KMS-11 (cell line): Measurements from ENCODE around the gene TMEM95.

Source experiments
- H2AFZ ChIP-seq: fragments of 200-600 bp; sonication (generic); 2 replicates; pipeline ENCODE4 v1.6.1; 2016; ENCODE audit warnings: antibody characterized with exemption, mixed run types, low read depth
- H3K27ac ChIP-seq: fragments of 200-600 bp; sonication (generic); 2 replicates; pipeline ENCODE4 v1.6.1; 2016; ENCODE audit warnings: mild to moderate bottlenecking, mixed run types
- H3K27me3 ChIP-seq: fragments of 200-600 bp; sonication (generic); 2 replicates; pipeline ENCODE4 v1.6.1; 2017; ENCODE audit warnings: mild to moderate bottlenecking, low read depth, mixed run types, moderate library complexity; ENCODE audit not compliant: insufficient read depth
- H3K36me3 ChIP-seq: fragments of 200-600 bp; sonication (generic); 2 replicates; pipeline ENCODE4 v1.6.1; 2017; ENCODE audit warnings: mild to moderate bottlenecking, mixed run types; ENCODE audit not compliant: insufficient read depth
- H3K4me1 ChIP-seq: fragments of 200-600 bp; sonication (generic); 2 replicates; pipeline ENCODE4 v1.6.1; 2016; ENCODE audit warnings: mild to moderate bottlenecking, low read depth, mixed run types; ENCODE audit not compliant: poor library complexity, severe bottlenecking
- H3K4me2 ChIP-seq: fragments of 200-600 bp; sonication (generic); 2 replicates; pipeline ENCODE4 v1.7.0; 2016; ENCODE audit warnings: mild to moderate bottlenecking, mixed run types
- H3K4me3 ChIP-seq: fragments of 200-600 bp; sonication (generic); IDR thresholded peaks from 2 replicates; pipeline ENCODE4 v1.6.1; 2017; ENCODE audit warnings: low read depth, low read length, mixed read lengths; ENCODE audit not compliant: insufficient read depth
- H3K79me2 ChIP-seq: fragments of 200-600 bp; sonication (generic); 2 replicates; pipeline ENCODE4 v1.6.1; 2016; ENCODE audit warnings: low read depth, mixed run types; ENCODE audit not compliant: insufficient read depth
- H3K9ac ChIP-seq: fragments of 200-600 bp; sonication (generic); 2 replicates; pipeline ENCODE4 v1.6.1; 2016; ENCODE audit warnings: mild to moderate bottlenecking, mixed run types
- H4K20me1 ChIP-seq: fragments of 200-600 bp; sonication (generic); 2 replicates; pipeline ENCODE4 v1.6.1; 2016; ENCODE audit warnings: mild to moderate bottlenecking, mixed run types; ENCODE audit not compliant: insufficient read depth
- CTCF ChIP-seq: fragments of 200-600 bp; sonication (generic); conservative IDR thresholded peaks from 2 replicates; pipeline ENCODE4 v1.6.1; 2017; ENCODE audit warnings: low read depth, mild to moderate bottlenecking, antibody characterized with exemption, low read length, moderate library complexity, mixed read lengths

TMEM95 gene

DNA sequence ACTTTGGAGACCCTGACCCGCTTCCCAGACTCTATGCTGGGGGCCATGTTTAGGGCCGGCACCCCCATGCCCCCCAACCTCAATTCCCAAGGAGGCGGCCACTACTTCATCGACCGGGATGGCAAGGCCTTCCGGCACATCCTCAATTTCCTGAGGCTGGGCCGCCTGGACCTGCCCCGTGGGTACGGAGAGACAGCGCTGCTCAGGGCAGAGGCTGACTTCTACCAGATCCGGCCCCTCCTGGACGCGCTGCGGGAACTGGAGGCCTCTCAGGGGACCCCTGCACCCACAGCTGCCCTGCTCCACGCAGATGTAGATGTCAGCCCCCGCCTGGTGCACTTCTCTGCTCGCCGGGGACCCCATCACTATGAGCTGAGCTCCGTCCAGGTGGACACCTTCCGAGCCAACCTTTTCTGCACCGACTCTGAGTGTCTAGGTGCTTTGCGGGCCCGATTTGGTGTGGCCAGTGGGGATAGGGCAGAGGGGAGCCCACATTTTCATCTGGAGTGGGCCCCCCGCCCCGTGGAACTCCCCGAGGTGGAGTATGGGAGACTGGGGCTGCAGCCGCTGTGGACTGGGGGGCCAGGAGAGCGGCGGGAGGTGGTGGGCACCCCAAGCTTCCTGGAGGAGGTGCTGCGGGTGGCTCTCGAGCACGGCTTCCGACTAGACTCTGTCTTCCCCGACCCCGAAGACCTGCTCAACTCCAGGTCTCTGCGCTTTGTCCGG lies 1.9 kb upstream of the TMEM95 start:
- no peak overlapping the region for H3K9ac ChIP-seq

DNA sequence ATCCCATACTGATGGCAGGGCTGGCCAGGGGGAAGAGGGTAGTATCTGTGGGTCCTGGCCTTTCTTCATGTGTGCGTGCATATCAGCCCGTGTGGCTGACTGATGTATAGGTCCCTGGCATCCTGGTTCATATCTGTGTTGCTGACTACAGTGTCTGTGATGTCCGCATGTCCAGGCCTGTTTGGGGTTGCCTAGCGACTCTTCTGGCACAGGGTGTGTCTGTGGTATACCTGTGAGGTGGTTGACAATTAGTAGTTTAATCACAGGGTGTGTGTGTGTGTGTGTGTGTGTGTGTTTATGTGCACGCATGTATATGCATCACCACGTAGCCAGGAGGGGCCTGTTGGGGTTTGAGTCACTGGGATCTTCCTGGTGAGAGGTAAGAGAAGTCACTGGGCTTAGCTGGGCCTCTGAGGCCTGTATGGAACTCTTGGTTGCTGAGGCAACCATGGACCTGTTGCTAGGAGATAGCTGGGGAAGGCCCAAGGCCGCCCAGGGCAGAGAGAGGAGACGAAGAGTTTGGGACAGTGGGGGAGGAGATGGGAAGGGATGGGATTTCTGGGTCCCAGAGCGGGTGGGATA lies 603 bp upstream of the TMEM95 start:
- no peak overlapping the region for H2AFZ ChIP-seq
- H3K4me3 ChIP-seq, result no peak overlapping the region
- H4K20me1 ChIP-seq, result no peaks in the 10 kb centered on the region
- H3K9ac ChIP-seq, result no peak overlapping the region
- no peak overlapping the region for H3K27ac ChIP-seq
- H3K4me2 ChIP-seq, result no peak overlapping the region
- TF ChIP-seq CTCF, result no peak
- H3K4me1 ChIP-seq, result no peaks in the 10 kb centered on the region
- H3K36me3 ChIP-seq, result no peaks in the 10 kb centered on the region
- H3K79me2 ChIP-seq, result no peaks in the 10 kb centered on the region
- no peaks in the 10 kb centered on the region for H3K27me3 ChIP-seq

More for the DNA sequence above, 1.9 kb upstream of the TMEM95 start:
- no peak overlapping the region for H2AFZ ChIP-seq
- H3K4me1 ChIP-seq, result no peaks in the 10 kb centered on the region
- no peak overlapping the region for H3K4me2 ChIP-seq
- no peak overlapping the region for H3K4me3 ChIP-seq
- H3K27me3 ChIP-seq, result no peaks in the 10 kb centered on the region
- H4K20me1 ChIP-seq, result no peaks in the 10 kb centered on the region
- no peak overlapping the region for H3K27ac ChIP-seq
- no peaks in the 10 kb centered on the region for H3K79me2 ChIP-seq
- no peak for TF ChIP-seq CTCF
- no peaks in the 10 kb centered on the region for H3K36me3 ChIP-seq

DNA sequence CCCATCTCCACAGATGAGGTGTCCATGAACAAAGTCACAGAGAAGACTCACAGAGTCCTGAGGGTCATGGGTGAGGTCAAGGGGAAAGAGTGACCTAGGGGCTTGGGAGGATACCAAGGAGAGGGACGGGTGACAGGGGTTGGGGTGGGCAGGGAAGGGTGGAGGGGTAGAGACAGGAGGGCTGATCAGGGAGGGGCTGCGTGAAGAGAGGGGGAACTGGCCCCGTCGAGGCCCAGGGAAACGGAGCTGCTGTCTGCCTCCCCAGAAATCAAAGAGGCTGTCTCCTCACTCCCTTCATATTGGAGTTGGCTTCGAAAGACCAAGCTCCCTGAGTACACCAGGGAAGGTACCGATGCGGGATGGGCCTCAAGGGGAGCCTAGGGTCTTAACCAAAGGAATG lies 617 bp downstream of the TMEM95 start:
- Histone ChIP-seq H3K4me2 (no peak overlapping the region), H2AFZ (no peak overlapping the region), H3K27me3 (no peaks in the 10 kb centered on the region), H3K36me3 (no peaks in the 10 kb centered on the region), H4K20me1 (no peaks in the 10 kb centered on the region), H3K4me1 (no peaks in the 10 kb centered on the region), H3K27ac (no peak overlapping the region), H3K4me3 (no peak overlapping the region), H3K9ac (no peak overlapping the region), H3K79me2 (no peaks in the 10 kb centered on the region)
- no peak for TF ChIP-seq CTCF

DNA sequence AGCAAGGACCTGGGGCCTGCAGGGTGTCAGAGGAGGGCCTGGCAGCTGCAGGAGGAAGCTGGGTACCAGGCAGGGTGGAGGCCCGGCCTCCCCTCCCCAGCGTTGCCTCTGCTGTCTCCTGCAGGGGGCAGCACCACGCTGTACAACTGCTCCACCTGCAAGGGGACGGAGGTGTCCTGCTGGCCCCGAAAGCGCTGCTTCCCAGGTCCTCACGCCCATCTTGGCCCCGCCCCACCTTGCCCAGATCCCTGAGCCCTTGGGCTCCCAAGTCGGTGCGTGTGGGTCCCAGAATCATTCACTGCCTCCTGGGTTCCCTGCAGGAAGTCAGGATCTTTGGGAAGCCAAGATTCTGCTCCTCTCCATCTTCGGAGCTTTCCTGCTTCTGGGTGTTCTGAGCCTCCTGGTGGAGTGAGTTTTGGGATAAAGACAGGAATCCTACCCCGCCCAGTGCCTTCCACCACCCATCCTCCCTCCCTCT lies 1.2 kb downstream of the TMEM95 start:
- Histone ChIP-seq H3K4me1 (no peaks in the 10 kb centered on the region), H3K79me2 (no peaks in the 10 kb centered on the region), H4K20me1 (no peaks in the 10 kb centered on the region), H3K9ac (no peak overlapping the region), H2AFZ (no peak overlapping the region), H3K4me2 (no peak overlapping the region), H3K27ac (no peak overlapping the region), H3K36me3 (no peaks in the 10 kb centered on the region), H3K27me3 (no peaks in the 10 kb centered on the region), H3K4me3 (no peak overlapping the region)
- TF ChIP-seq CTCF, result peak; percentile 29; the same call in 1 of the 2 replicates
